MCF 10A (cell line): Measurements from ENCODE around the gene MAP3K15. TPM values are rescaled to one million over a fixed set of nuclear protein-coding genes. Genes with fewer than 3 reads are reported as not detected.
"Not testable (repeated sequence)": the region's sequence is repeated elsewhere in the genome, so short reads cannot be mapped to it uniquely, and the experiment has no call there.

Experiments
- BruUV-seq: library from RNA; stranded (reverse); fragments of 400-500 nt; replicated peaks from 2 replicates; lab custom pipeline; 2021; lab: Mats Ljungman, UMichigan
- CTCF ChIA-PET: fragments of 300-600 bp; sonication (Branson Sonifier 250); formaldehyde crosslinking; extraction: SDS; loops from one replicate; lab custom pipeline; 2021; ENCODE audit warnings: antibody characterized with exemption, inconsistent platforms; lab: Yijun Ruan, JAX
- POLR2A ChIA-PET: fragments of 300-600, 350-650 bp; sonication (Branson Sonifier 250); formaldehyde crosslinking; extraction: SDS; loops from one replicate; lab custom pipeline; 2020; ENCODE audit warnings: antibody characterized with exemption, inconsistent platforms; lab: Yijun Ruan, JAX
- DNase-seq: peaks from one replicate; pipeline ENCODE4 v3.0.0-alpha.2; 2018; ENCODE audit not compliant: unreplicated experiment
- H3K27ac Mint-ChIP-seq: one replicate; pipeline ENCODE4 v1.8.0; 2022; ENCODE audit warnings: mild to moderate bottlenecking, low read depth, mixed read lengths; ENCODE audit not compliant: unreplicated experiment
- H3K27me3 Mint-ChIP-seq: one replicate; pipeline ENCODE4 v1.8.0; 2022; ENCODE audit warnings: mixed read lengths; ENCODE audit not compliant: insufficient read depth, unreplicated experiment
- H3K36me3 Mint-ChIP-seq: one replicate; pipeline ENCODE4 v1.8.0; 2022; ENCODE audit warnings: mild to moderate bottlenecking, moderate library complexity, mixed read lengths; ENCODE audit not compliant: insufficient read depth, unreplicated experiment
- H3K4me1 Mint-ChIP-seq: one replicate; pipeline ENCODE4 v1.8.0; 2022; ENCODE audit warnings: mixed read lengths; ENCODE audit not compliant: insufficient read depth, unreplicated experiment
- H3K4me3 Mint-ChIP-seq: one replicate; pipeline ENCODE4 v1.8.0; 2022; ENCODE audit warnings: mild to moderate bottlenecking, moderate library complexity, mixed read lengths; ENCODE audit not compliant: unreplicated experiment
- H3K9me3 Mint-ChIP-seq: one replicate; pipeline ENCODE4 v1.8.0; 2022; ENCODE audit warnings: mixed read lengths; ENCODE audit not compliant: unreplicated experiment
- intact Hi-C: fragments of 100-400 bp; cut with micrococcal nuclease; formaldehyde crosslinking; loops from 2 replicates; pipeline ENCODE4 v1.14.1; 2022
- total RNA-seq: library from RNA; stranded (reverse); gene quantifications from 2 replicates; pipeline ENCODE4 v1.2.3, GENCODE V29; 2022
- TF ChIP-seq, protein P1 (sequence below): fragments of 200-600 bp; IDR thresholded peaks from one replicate; pipeline ENCODE4 v1.8.0; 2022; ENCODE audit warnings: antibody characterized with exemption, mild to moderate bottlenecking; ENCODE audit not compliant: unreplicated experiment

The MAP3K15 gene
- total RNA-seq, 1 experiment from 2014 or later = not detected

DNA sequence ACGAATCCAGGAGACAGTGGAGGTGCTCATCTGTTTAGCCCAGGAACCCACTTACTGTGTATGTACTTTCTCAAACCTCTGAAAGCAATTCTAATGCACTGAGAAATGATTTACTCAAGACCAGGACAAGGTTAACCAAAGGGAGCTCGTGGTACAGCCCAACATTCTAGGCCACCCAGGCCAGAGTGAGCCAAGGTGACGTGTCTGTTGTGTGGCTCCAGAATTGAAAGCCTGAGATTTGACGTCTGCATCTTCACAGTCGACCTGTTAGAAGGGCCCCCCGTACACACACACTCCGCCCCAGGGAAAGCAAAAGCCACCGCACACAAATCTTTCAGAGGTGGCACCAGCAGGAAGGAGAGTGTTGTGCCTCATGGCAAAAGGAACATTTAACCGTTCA, 2.3 kb downstream of the MAP3K15 start:
- CTCF ChIA-PET = interaction anchor here (0.6 kb wide), 1 partner anchor 975 kb away, joined by 3 read pairs; no protein-coding TSS in a partner anchor
- TF ChIP-seq, protein P1, sequence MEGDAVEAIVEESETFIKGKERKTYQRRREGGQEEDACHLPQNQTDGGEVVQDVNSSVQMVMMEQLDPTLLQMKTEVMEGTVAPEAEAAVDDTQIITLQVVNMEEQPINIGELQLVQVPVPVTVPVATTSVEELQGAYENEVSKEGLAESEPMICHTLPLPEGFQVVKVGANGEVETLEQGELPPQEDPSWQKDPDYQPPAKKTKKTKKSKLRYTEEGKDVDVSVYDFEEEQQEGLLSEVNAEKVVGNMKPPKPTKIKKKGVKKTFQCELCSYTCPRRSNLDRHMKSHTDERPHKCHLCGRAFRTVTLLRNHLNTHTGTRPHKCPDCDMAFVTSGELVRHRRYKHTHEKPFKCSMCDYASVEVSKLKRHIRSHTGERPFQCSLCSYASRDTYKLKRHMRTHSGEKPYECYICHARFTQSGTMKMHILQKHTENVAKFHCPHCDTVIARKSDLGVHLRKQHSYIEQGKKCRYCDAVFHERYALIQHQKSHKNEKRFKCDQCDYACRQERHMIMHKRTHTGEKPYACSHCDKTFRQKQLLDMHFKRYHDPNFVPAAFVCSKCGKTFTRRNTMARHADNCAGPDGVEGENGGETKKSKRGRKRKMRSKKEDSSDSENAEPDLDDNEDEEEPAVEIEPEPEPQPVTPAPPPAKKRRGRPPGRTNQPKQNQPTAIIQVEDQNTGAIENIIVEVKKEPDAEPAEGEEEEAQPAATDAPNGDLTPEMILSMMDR = no peak
- Mint-ChIP-seq H3K4me1 (no peaks in the 10 kb centered on the region), H3K9me3 (peaks cover 8% of the 10 kb centered on the region), H3K27me3 (peaks cover 40% of the 10 kb centered on the region), H3K4me3 (no peak overlapping the region), H3K36me3 (no peaks in the 10 kb centered on the region), H3K27ac (no peak overlapping the region)
- DNase-seq = no peak
- intact Hi-C loops = no loop called here
- no TSS peak for BruUV-seq
- POLR2A ChIA-PET = interaction anchor here (0.6 kb wide), 1 partner anchor 88 kb away, joined by 4 read pairs; no protein-coding TSS in a partner anchor

DNA sequence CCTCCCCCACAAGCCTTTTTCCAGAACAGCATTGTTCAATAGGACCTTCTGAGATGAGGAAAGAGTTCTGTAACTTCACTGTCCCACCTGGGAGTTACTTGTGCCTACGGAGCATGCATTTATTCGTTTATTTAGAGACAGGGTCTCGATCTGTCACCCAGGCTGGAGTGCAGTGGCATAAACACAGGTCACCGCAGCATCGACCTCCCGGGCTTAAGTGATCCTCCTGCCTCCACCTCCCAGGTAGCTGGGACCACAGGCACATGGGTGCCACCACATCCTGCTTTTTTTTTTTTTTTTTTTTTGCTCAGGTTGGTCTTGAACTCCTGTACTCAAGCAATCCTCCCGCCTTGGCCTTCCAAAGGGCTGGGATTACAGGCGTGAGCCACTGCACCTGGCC, 2.9 kb downstream of the MAP3K15 start:
- intact Hi-C loops = no loop called here
- Mint-ChIP-seq H3K4me3 (no peak overlapping the region), H3K27ac (no peak overlapping the region), H3K36me3 (no peaks in the 10 kb centered on the region), H3K27me3 (peaks cover 34% of the 10 kb centered on the region), H3K4me1 (no peaks in the 10 kb centered on the region), H3K9me3 (peaks cover 8% of the 10 kb centered on the region)
- DNase-seq = no peak
- no TSS peak for BruUV-seq
- POLR2A ChIA-PET = no interaction called here
- CTCF ChIA-PET = no interaction called here
- TF ChIP-seq, protein P1 = no peak

DNA sequence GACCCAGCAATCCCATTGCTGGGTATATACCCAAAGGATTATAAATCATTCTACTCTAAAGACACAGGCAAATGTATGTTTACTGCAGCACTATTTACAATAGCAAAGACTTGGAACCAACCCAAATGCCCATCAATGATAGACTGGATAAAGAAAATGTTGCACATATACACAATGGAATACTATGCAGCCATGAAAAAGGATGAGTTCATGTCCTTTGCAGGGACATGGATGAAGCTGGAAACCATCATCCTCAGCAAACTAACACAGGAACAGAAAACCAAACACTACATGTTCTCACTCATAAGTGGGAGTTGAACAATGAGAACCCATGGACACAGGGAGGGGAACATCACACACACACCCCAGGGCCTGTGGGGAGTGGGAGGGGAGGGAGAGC, 3.5 kb downstream of the MAP3K15 start:
- H3K4me1 Mint-ChIP-seq, H3K4me3 Mint-ChIP-seq, H3K9me3 Mint-ChIP-seq, H3K36me3 Mint-ChIP-seq, BruUV-seq, DNase-seq, CTCF ChIA-PET, POLR2A ChIA-PET, H3K27ac Mint-ChIP-seq, intact Hi-C loops: not testable (repeated sequence)
- peaks cover 28% of the 10 kb centered on the region for H3K27me3 Mint-ChIP-seq

DNA sequence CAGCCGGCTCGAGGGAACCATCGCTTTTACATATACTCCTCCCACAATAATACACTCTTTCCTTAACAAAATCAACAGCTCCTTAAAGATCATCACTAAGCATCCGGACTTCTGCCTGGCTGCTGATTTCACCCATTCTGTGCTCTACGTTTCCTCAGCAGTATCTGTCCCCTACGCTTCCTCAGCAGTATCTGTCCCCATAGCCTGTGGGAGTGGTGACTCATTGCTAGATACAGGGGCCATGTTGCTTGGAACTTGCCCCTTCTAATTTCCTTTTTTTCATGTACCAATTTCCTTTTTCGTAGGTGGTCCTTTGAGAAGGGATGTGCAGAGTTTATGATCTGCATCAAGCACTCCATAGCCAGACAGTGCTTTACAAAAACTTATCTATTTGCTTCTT, 18.6 kb downstream of the MAP3K15 start:
- POLR2A ChIA-PET = no interaction called here
- TF ChIP-seq, protein P1 = no peak
- DNase-seq = no peak
- H3K4me3 Mint-ChIP-seq = no peak overlapping the region
- H3K36me3 Mint-ChIP-seq = no peaks in the 10 kb centered on the region
- CTCF ChIA-PET = no interaction called here
- no peaks in the 10 kb centered on the region for H3K4me1 Mint-ChIP-seq
- H3K27me3 Mint-ChIP-seq = peaks cover 39% of the 10 kb centered on the region
- no peaks in the 10 kb centered on the region for H3K9me3 Mint-ChIP-seq
- no peak overlapping the region for H3K27ac Mint-ChIP-seq
- intact Hi-C loops = no loop called here
- no TSS peak for BruUV-seq
